HEK293T (cell line): ENCODE results near the gene CAB39L.
"Not testable (repeated sequence)": the region's sequence is repeated elsewhere in the genome, so short reads cannot be mapped to it uniquely, and the experiment has no call there.

Experiments used
- CTCF ChIA-PET: fragments of 350-600 bp; formaldehyde crosslinking; extraction: SDS; loops from one replicate; lab custom pipeline; 2021; ENCODE audit warnings: antibody characterized with exemption, inconsistent platforms; lab: Yijun Ruan, JAX
- POLR2A ChIA-PET: fragments of 350-600 bp; formaldehyde crosslinking; extraction: SDS; loops from one replicate; lab custom pipeline; 2020; ENCODE audit warnings: antibody characterized with exemption, inconsistent platforms; lab: Yijun Ruan, JAX
- DNase-seq: peaks from one replicate; pipeline ENCODE4 v3.0.0; 2012; ENCODE audit warnings: mixed read lengths; ENCODE audit errors: extremely low spot score
- ARNT ChIP-seq: fragments of 450-650 bp; IDR thresholded peaks from 2 replicates; pipeline ENCODE4 v1.6.1; 2017; ENCODE audit warnings: mild to moderate bottlenecking
- BHLHE40 ChIP-seq: fragments of 450-650 bp; IDR thresholded peaks from 2 replicates; pipeline ENCODE4 v1.6.1; 2016; ENCODE audit warnings: mild to moderate bottlenecking, moderate library complexity, borderline replicate concordance
- CTBP1 ChIP-seq: fragments of 450-650 bp; IDR thresholded peaks from 2 replicates; pipeline ENCODE4 v1.6.1; 2016; ENCODE audit warnings: borderline replicate concordance
- ELF4 ChIP-seq: fragments of 450-650 bp; IDR thresholded peaks from 2 replicates; pipeline ENCODE4 v1.6.1; 2017; ENCODE audit warnings: antibody characterized with exemption
- FOXA1 ChIP-seq: fragments of 450-650 bp; IDR thresholded peaks from 2 replicates; pipeline ENCODE4 v1.6.1; 2016; ENCODE audit warnings: mild to moderate bottlenecking
- FOXK2 ChIP-seq: fragments of 450-650 bp; IDR thresholded peaks from 2 replicates; pipeline ENCODE4 v1.6.1; 2016; ENCODE audit warnings: mild to moderate bottlenecking
- FOXM1 ChIP-seq: fragments of 450-650 bp; IDR thresholded peaks from 2 replicates; pipeline ENCODE4 v1.6.1; 2017; ENCODE audit warnings: mild to moderate bottlenecking, borderline replicate concordance
- HDGF ChIP-seq: fragments of 450-650 bp; IDR thresholded peaks from 2 replicates; pipeline ENCODE4 v1.6.1; 2017; ENCODE audit warnings: antibody characterized with exemption, borderline replicate concordance
- L3MBTL2 ChIP-seq: fragments of 450-650 bp; conservative IDR thresholded peaks from 2 replicates; pipeline ENCODE4 v1.6.1; 2016; ENCODE audit warnings: mild to moderate bottlenecking
- LEF1 ChIP-seq: fragments of 450-650 bp; IDR thresholded peaks from 2 replicates; pipeline ENCODE4 v1.6.1; 2017; ENCODE audit warnings: mild to moderate bottlenecking, borderline replicate concordance
- NFRKB ChIP-seq: fragments of 450-650 bp; IDR thresholded peaks from 2 replicates; pipeline ENCODE4 v1.6.1; 2016; ENCODE audit warnings: mild to moderate bottlenecking, moderate library complexity
- SP1 ChIP-seq: fragments of 450-650 bp; IDR thresholded peaks from 2 replicates; pipeline ENCODE4 v1.6.1; 2017
- SUZ12 ChIP-seq: fragments of 450-650 bp; IDR thresholded peaks from 2 replicates; pipeline ENCODE4 v1.6.1; 2016; ENCODE audit warnings: mild to moderate bottlenecking
- TARDBP ChIP-seq: fragments of 450-650 bp; IDR thresholded peaks from 2 replicates; pipeline ENCODE4 v1.6.1; 2016
- ZNF384 ChIP-seq: fragments of 450-650 bp; IDR thresholded peaks from 2 replicates; pipeline ENCODE4 v1.6.1; 2016
- TF ChIP-seq, protein P1 (sequence below): fragments of 450-650 bp; IDR thresholded peaks from 2 replicates; pipeline ENCODE4 v1.6.1; 2016

CAB39L gene

DNA sequence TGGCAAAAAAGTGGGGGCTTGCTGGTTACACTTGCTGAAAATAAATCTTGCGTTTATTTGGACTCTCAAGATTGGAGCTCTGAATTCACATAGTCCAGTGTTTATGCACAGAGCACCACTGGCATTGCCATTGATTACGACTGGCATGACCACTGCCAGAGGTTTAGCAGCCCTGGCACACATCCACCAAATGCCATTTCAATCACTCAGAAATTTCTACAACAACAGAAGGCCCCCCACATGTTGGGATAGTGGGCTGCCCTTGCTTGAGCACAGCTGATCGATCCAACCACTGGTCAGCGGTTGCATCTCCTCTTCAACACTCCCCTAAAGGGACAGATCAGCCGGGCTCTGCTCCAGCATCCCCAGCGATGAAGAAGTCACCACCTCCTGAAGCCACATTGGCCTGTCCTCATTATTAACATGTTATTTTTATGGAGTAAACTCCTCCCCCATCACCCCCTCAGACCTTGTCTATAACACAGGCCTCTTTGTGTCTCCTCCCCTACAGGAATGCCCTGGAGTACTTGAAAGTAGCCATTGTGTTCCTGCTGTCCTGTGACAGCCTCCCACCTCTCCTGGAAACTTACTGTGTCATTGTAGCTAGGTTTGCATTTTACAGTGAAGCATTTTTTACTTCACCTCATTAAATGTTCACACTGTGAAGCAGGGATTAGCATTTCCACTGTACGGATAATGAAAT lies 144.8 kb downstream of the CAB39L start:
- TF ChIP-seq SP1 (no peak), TARDBP (no peak), HDGF (no peak), FOXA1 (no peak), ARNT (no peak), FOXM1 (no peak), L3MBTL2 (no peak), SUZ12 (no peak), FOXK2 (no peak), ZNF384 (no peak), CTBP1 (no peak), NFRKB (no peak), BHLHE40 (no peak), LEF1 (no peak), ELF4 (no peak)
- TF ChIP-seq, protein P1, sequence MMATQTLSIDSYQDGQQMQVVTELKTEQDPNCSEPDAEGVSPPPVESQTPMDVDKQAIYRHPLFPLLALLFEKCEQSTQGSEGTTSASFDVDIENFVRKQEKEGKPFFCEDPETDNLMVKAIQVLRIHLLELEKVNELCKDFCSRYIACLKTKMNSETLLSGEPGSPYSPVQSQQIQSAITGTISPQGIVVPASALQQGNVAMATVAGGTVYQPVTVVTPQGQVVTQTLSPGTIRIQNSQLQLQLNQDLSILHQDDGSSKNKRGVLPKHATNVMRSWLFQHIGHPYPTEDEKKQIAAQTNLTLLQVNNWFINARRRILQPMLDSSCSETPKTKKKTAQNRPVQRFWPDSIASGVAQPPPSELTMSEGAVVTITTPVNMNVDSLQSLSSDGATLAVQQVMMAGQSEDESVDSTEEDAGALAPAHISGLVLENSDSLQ: no peak
- POLR2A ChIA-PET: interaction anchor here (0.5 kb wide), 1 partner anchor 288 kb away, joined by 3 read pairs; no protein-coding TSS in a partner anchor
- CTCF ChIA-PET: interaction anchor here (1.4 kb wide), 1 partner anchor 8 kb away, joined by 3 read pairs; no protein-coding TSS in a partner anchor
- no peak for DNase-seq

DNA sequence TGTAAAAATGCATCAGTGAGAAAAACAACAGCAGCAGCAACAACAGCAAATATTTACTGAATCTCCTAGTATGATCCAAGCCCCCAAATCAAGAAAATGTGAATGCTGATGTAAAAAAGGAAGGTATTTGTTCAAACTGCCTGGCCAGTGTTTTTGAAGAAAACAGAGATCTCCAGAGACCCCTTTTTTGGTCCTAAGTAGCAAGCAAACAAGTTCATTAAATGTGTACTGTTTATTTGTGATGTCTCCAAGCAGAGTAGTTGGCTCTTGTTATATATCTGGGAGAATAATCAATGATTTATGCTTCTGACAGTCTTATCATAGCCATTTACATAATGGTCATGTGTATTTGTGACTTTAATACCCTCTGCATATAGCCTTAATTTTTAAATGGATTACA lies 145.4 kb downstream of the CAB39L start:
- DNase-seq: no peak
- CTCF ChIA-PET: no interaction called here
- POLR2A ChIA-PET: interaction anchor here (0.5 kb wide), 1 partner anchor 288 kb away, joined by 3 read pairs; no protein-coding TSS in a partner anchor
- TF ChIP-seq ZNF384 (no peak), LEF1 (no peak), BHLHE40 (no peak)
- TF ChIP-seq, protein P1: no peak

DNA sequence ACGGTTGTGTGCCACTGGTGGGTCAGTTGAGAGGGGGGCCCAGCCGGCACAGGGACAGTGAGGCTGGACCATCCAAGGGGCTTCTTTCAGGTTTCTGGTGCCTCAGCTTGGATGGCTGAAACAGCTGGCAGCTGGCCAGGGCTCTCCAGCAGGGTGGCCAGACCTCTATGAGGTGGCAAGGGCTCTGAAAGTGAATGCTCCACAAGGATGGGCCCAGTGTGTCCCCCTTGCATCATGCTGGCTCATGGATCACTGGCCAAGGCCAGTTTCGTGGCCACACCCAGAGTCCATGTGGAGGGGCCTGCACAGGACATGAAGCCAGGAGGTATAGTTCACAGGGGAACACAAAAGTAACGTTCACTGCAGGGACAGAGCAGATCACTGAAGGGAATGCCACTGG lies 146.5 kb downstream of the CAB39L start:
- no peak for TF ChIP-seq SP1
- no peak for TF ChIP-seq BHLHE40
- no peak for TF ChIP-seq ZNF384
- no peak for TF ChIP-seq FOXK2
- no peak for TF ChIP-seq LEF1
- TF ChIP-seq SUZ12: no peak
- no peak for TF ChIP-seq CTBP1
- no peak for TF ChIP-seq ELF4
- no peak for TF ChIP-seq TARDBP
- TF ChIP-seq, protein P1: no peak
- no peak for TF ChIP-seq FOXM1
- no peak for TF ChIP-seq ARNT
- no peak for TF ChIP-seq FOXA1
- no peak for TF ChIP-seq HDGF
- POLR2A ChIA-PET: no interaction called here
- no peak for DNase-seq
- CTCF ChIA-PET: no interaction called here

DNA sequence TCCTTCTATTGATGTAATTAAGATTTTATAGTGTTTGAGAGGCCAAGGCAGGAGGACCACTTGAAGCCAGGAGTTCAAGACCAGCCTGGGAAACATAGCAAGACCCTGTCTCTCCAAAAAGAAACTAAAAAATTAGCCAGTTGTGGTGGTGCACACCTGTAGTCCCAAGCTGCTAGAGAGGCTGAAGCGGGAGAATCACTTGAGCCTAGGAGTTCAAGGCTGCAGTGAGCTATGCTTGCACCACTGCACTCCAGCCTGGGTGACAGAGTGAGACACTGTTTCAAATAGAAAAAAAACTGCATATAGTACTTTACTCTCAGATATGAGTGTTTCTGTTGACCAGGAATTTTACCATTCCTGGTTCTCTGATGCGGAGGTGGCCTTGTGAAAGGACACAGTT lies 147.2 kb downstream of the CAB39L start:
- TF ChIP-seq CTBP1: no peak
- TF ChIP-seq, protein P1: no peak
- no peak for TF ChIP-seq LEF1
- no peak for TF ChIP-seq FOXK2
- TF ChIP-seq SP1: no peak
- TF ChIP-seq NFRKB: no peak
- no peak for TF ChIP-seq ELF4
- TF ChIP-seq HDGF: no peak
- no peak for TF ChIP-seq FOXA1
- TF ChIP-seq ZNF384: no peak
- no peak for TF ChIP-seq BHLHE40
- no peak for TF ChIP-seq L3MBTL2
- no peak for TF ChIP-seq ARNT
- no peak for TF ChIP-seq SUZ12
- TF ChIP-seq FOXM1: no peak
- no peak for TF ChIP-seq TARDBP
- ChIA-PET CTCF (no interaction called here), POLR2A (no interaction called here)
- no peak for DNase-seq

DNA sequence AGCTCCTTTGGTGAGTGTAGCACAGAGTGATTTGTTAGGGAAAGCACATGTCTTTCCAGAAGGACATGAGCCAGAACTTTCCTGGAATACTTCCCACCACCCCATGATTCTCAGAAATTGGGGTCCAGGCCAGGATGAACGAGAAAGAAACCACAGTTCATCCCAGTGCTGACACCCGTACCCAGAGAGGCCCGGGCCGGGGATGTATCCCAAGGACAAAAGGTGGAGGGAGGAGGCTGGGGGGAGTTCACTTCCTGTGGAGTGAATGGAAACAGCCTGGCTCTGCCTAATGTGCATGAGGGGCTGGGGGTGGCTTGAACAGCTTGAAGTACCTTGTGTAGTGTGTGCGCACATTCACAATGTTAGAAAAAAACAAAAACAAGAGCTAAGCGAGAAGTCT lies 148.6 kb downstream of the CAB39L start:
- CTCF ChIA-PET: interaction anchor here (0.6 kb wide), 1 partner anchor 76 kb away, joined by 3 read pairs; no protein-coding TSS in a partner anchor
- TF ChIP-seq FOXA1: no peak
- no peak for TF ChIP-seq SUZ12
- TF ChIP-seq LEF1: no peak
- TF ChIP-seq NFRKB: no peak
- TF ChIP-seq, protein P1: no peak
- no peak for TF ChIP-seq BHLHE40
- TF ChIP-seq FOXM1: no peak
- no peak for TF ChIP-seq CTBP1
- no peak for TF ChIP-seq HDGF
- no peak for TF ChIP-seq L3MBTL2
- TF ChIP-seq ARNT: no peak
- TF ChIP-seq FOXK2: no peak
- TF ChIP-seq TARDBP: no peak
- no peak for TF ChIP-seq ELF4
- TF ChIP-seq ZNF384: no peak
- TF ChIP-seq SP1: no peak
- DNase-seq: no peak
- POLR2A ChIA-PET: no interaction called here

DNA sequence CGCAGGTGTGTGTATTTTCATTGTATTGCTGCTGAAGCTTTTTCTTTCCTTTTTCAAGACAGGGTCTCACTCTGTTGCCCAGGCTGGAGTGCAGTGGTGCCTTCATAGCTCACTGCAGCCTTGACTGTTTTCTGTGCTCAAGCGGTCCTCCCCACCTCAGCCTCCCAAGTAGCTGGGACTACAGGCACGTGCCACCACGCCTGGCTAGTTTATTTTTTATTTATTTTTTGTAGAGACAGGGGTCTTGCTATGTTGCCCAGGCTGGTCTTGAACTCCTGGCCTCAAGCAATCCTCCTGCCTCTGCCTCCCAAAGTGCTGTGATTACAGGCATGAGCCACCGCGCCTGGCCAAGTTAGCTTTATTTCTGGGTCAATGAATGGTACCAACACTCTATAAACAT lies 149.1 kb downstream of the CAB39L start:
- DNase-seq, POLR2A ChIA-PET, CTCF ChIA-PET: not testable (repeated sequence)
